A673 (cell line): Measurements from ENCODE around the gene PLEKHA8. TPM values are rescaled to one million over a fixed set of nuclear protein-coding genes. Genes with fewer than 3 reads are reported as not detected.

Source experiments
- BruUV-seq: library from RNA; stranded (reverse); fragments of 400-500 nt; replicated peaks from 2 replicates; lab custom pipeline; 2021; lab: Mats Ljungman, UMichigan
- CTCF ChIA-PET: fragments of 300-600 bp; sonication (Branson Sonifier 250); formaldehyde crosslinking; loops from one replicate; lab custom pipeline; 2022; ENCODE audit warnings: antibody characterized with exemption; lab: Charles Lee
- POLR2A ChIA-PET: fragments of 300-600 bp; sonication (Branson Sonifier 250); formaldehyde crosslinking; loops from one replicate; lab custom pipeline; 2022; ENCODE audit warnings: antibody characterized with exemption; ENCODE audit not compliant: low non-redundant PET; lab: Charles Lee
- DNase-seq: peaks from one replicate; pipeline ENCODE4 v3.0.0-alpha.2; 2015; ENCODE audit warnings: low spot score
- H3K27ac ChIP-seq: fragments of 200-600 bp; sonication (generic); 2 replicates; pipeline ENCODE4 v1.5.1; 2016; ENCODE audit warnings: mixed run types, low read depth, mild to moderate bottlenecking, mixed read lengths, antibody characterized with exemption, low read length; ENCODE audit not compliant: poor library complexity, severe bottlenecking
- H3K27me3 ChIP-seq: fragments of 200-600 bp; sonication (generic); replicated peaks from 2 replicates; pipeline ENCODE4 v1.6.1; 2017; ENCODE audit warnings: mixed run types, low read depth, mild to moderate bottlenecking, mixed read lengths, antibody characterized with exemption, low read length; ENCODE audit not compliant: insufficient read depth, poor library complexity
- H3K36me3 ChIP-seq: fragments of 200-600 bp; sonication (generic); 2 replicates; pipeline ENCODE4 v1.6.1; 2016; ENCODE audit warnings: mixed run types, mild to moderate bottlenecking, mixed read lengths, antibody characterized with exemption, low read length; ENCODE audit not compliant: insufficient read depth, poor library complexity, severe bottlenecking
- H3K4me1 ChIP-seq: fragments of 200-600 bp; sonication (generic); 2 replicates; pipeline ENCODE4 v1.6.1; 2017; ENCODE audit warnings: mixed run types, mild to moderate bottlenecking, mixed read lengths, antibody characterized with exemption, low read length; ENCODE audit not compliant: insufficient read depth, poor library complexity, severe bottlenecking
- H3K4me3 ChIP-seq: fragments of 200-600 bp; sonication (generic); 2 replicates; pipeline ENCODE4 v1.5.1; 2016; ENCODE audit warnings: low read depth, mixed run types, mild to moderate bottlenecking, mixed read lengths, low read length; ENCODE audit not compliant: poor library complexity, severe bottlenecking
- H3K9me3 ChIP-seq: fragments of 200-600 bp; sonication (generic); 2 replicates; pipeline ENCODE4 v1.6.1; 2016; ENCODE audit warnings: mixed run types, low read depth, mild to moderate bottlenecking, mixed read lengths, antibody characterized with exemption, low read length; ENCODE audit not compliant: poor library complexity, severe bottlenecking
- EZH2 ChIP-seq: fragments of 200-600 bp; sonication (generic); IDR thresholded peaks from 2 replicates; pipeline ENCODE4 v1.6.1; 2017; ENCODE audit warnings: borderline replicate concordance, low read depth, mild to moderate bottlenecking, mixed read lengths, antibody characterized with exemption, low read length; ENCODE audit not compliant: poor library complexity, severe bottlenecking
- intact Hi-C: fragments of 100-400 bp; cut with micrococcal nuclease; formaldehyde crosslinking; loops from one replicate; pipeline ENCODE4 v1.10.0; 2022; ENCODE audit not compliant: unreplicated experiment
- total RNA-seq: library from RNA; stranded (reverse); gene quantifications from 2 replicates; pipeline ENCODE4 v1.2.3, GENCODE V29; 2021
- TF ChIP-seq, protein P1 (sequence below): fragments of 300-800, 200-600 bp; sonication (generic); conservative IDR thresholded peaks from 2 replicates; pipeline ENCODE4 v1.5.1; 2017; ENCODE audit warnings: low read depth, mild to moderate bottlenecking, antibody characterized with exemption, low read length, moderate library complexity, mixed read lengths

PLEKHA8 gene
- total RNA-seq, 1 experiment from 2014 or later: 22.2 TPM

DNA sequence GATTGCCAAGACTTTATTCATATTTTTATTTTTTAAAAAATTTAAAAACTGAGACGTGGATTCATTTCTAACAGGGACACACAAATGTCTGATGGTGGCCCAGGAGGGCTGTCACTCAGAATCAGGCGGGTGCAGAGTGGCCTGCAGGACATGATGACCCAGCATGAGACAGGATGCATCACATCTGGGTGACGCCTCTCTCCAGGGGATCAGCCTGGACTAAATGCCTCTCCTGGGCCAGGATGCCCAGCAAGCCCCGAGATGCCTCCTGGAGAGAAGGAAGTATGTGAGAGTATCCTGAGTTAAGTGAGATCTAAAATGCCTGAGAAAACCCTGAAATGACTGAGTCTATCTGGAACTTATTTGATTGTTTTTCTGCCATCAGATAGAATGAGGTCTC lies 89.7 kb downstream of the PLEKHA8 start:
- intact Hi-C loops: no loop called here
- Histone ChIP-seq H3K4me1 (peaks cover 14% of the 10 kb centered on the region), H3K4me3 (no peak overlapping the region), H3K9me3 (peaks cover 8% of the 10 kb centered on the region), H3K27me3 (no peaks in the 10 kb centered on the region), H3K27ac (no peak overlapping the region), H3K36me3 (no peaks in the 10 kb centered on the region)
- no TSS peak for BruUV-seq
- DNase-seq: peak; percentile 27
- ChIA-PET CTCF (interaction anchor here (0.7 kb wide), 1 partner anchor 1853 kb away, joined by 4 read pairs; no protein-coding TSS in a partner anchor), POLR2A (no interaction called here)
- no peak for TF ChIP-seq EZH2
- TF ChIP-seq, protein P1, sequence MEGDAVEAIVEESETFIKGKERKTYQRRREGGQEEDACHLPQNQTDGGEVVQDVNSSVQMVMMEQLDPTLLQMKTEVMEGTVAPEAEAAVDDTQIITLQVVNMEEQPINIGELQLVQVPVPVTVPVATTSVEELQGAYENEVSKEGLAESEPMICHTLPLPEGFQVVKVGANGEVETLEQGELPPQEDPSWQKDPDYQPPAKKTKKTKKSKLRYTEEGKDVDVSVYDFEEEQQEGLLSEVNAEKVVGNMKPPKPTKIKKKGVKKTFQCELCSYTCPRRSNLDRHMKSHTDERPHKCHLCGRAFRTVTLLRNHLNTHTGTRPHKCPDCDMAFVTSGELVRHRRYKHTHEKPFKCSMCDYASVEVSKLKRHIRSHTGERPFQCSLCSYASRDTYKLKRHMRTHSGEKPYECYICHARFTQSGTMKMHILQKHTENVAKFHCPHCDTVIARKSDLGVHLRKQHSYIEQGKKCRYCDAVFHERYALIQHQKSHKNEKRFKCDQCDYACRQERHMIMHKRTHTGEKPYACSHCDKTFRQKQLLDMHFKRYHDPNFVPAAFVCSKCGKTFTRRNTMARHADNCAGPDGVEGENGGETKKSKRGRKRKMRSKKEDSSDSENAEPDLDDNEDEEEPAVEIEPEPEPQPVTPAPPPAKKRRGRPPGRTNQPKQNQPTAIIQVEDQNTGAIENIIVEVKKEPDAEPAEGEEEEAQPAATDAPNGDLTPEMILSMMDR: no peak

- BruUV-seq: no TSS peak
- TF ChIP-seq, protein P1: no peak
- TF ChIP-seq EZH2: no peak
- Histone ChIP-seq H3K9me3 (no peaks in the 10 kb centered on the region), H3K4me1 (peaks cover 14% of the 10 kb centered on the region), H3K4me3 (no peak overlapping the region), H3K27ac (no peak overlapping the region), H3K27me3 (no peaks in the 10 kb centered on the region), H3K36me3 (no peaks in the 10 kb centered on the region)
- POLR2A ChIA-PET: interaction anchor here (0.5 kb wide), 1 partner anchor 352 kb away, joined by 9 read pairs; no protein-coding TSS in a partner anchor
- CTCF ChIA-PET: no interaction called here
- intact Hi-C loops: no loop called here
- no peak for DNase-seq
Observed at GRCh38 chr7:30119890-30120577, 91.8 kb downstream of the PLEKHA8 start.

- POLR2A ChIA-PET: no interaction called here
- no peaks in the 10 kb centered on the region for H3K9me3 ChIP-seq
- CTCF ChIA-PET: no interaction called here
- DNase-seq: no peak
- peaks cover 5% of the 10 kb centered on the region for H3K27me3 ChIP-seq
- H3K4me1 ChIP-seq: no peaks in the 10 kb centered on the region
- H3K27ac ChIP-seq: no peak overlapping the region
- peak overlapping the region; percentile 69 for H3K4me3 ChIP-seq
- no TSS peak for BruUV-seq
- no peaks in the 10 kb centered on the region for H3K36me3 ChIP-seq
- TF ChIP-seq, protein P1: no peak
- no peak for TF ChIP-seq EZH2
- intact Hi-C loops: no loop called here
Observed at GRCh38 chr7:30133736-30134610, 105.8 kb downstream of the PLEKHA8 start.
